ENCODE data around the gene CFAP46. TPM values are rescaled to one million over a fixed set of nuclear protein-coding genes. Genes with fewer than 3 reads are reported as not detected.

CFAP46 gene
- total RNA-seq, 4 donors from 2014 or later: 0.32 to 0.54 TPM; not detected in 2

DNA sequence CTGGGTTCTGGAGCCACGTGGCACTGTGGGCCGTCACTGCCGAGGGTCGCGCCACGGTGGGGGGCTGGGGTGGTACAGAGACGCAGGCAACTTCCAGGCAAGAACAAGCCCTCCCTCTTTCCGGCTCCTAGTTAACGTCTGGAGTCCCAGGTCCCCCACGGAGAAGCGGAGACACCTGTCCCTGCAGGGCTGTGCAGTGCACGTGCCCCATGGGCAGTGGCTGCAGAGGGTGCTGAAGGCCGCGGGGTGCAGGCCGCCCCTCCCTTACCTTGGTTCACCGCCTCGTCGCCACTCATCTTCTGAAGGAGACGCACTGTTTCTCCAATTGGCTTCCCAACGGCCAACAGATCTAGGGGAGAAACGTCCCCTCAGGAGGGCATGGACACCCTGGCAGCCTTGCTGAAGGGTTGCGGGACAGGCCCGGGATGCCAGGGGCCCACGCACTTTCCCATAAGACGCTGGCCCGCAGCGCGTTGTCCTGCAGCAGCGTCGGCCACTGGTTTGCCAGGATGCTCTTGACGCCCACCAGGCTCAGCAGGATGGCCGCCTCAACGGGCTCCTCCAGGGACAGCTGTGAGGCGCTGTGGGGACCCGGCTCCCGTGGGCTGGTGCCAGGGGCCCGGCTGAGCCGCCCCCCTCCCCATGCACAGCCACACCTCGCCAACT is 132.1 kb downstream of the CFAP46 start:
- H3K4me3 ChIP-seq (ENCODE audit: low read depth, poor library complexity, severe bottlenecking): no peak overlapping the region
- WGBS, 2 donors: 79% methylated on average over 35 to 38 of the region's 39 CpGs
- peak in 1 of 2 donors; percentile 74 for DNase-seq (ENCODE audit: low spot score in 2 of 2)
- TF ChIP-seq POLR2A (IDR thresholded peaks at IDR 0.05): no peak
- TF ChIP-seq, protein P1, sequence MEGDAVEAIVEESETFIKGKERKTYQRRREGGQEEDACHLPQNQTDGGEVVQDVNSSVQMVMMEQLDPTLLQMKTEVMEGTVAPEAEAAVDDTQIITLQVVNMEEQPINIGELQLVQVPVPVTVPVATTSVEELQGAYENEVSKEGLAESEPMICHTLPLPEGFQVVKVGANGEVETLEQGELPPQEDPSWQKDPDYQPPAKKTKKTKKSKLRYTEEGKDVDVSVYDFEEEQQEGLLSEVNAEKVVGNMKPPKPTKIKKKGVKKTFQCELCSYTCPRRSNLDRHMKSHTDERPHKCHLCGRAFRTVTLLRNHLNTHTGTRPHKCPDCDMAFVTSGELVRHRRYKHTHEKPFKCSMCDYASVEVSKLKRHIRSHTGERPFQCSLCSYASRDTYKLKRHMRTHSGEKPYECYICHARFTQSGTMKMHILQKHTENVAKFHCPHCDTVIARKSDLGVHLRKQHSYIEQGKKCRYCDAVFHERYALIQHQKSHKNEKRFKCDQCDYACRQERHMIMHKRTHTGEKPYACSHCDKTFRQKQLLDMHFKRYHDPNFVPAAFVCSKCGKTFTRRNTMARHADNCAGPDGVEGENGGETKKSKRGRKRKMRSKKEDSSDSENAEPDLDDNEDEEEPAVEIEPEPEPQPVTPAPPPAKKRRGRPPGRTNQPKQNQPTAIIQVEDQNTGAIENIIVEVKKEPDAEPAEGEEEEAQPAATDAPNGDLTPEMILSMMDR (IDR thresholded peaks at IDR 0.05): no peak
- intact Hi-C loops (cut with DNase I; ENCODE audit: low total_unique reads): no loop called here

DNA sequence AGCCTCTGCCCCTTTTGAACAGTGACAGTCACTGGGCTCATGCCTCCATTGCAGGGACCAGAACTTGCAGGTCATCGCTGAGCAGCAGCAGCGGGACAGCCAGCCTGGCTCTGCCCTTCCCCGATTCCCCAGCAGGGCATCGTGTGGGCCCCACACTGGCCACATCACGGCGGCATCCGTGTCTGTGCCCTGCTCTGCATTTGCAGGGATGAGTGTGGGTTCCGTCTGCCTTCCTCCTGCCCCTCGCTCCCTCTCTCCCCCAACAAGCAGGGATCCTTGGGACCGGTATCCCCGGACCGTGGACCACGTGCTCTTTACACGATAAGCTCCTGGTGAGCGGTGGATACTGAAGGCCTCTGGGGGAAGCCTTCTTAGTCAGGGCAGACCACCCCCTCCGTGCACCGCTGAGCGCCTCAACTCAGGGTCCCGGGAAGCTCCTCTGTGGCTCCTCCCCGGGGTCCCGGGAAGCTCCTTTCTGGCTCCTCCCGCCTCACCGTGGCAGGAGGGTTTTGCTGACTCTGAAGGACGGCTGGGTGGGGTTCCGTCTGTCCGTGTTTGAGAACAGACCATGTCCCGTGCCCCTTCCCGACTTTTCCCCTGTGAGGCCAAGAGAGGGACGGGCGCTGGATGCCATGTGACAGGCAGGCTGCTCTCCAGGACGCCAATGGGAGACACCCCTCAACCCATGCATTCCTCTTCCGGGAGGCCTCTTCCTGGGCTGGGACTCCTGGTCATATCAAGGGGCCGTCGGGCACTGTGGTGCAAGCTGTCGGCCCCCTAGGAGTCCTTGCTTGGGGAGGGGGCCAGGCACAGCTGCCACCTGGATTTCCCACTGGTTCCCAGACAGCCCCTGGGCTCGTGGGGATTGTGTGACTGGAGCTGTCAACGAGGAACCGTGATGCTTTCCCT is 132.9 kb downstream of the CFAP46 start:
- no peak for TF ChIP-seq POLR2A (IDR thresholded peaks at IDR 0.05)
- TF ChIP-seq, protein P1 (IDR thresholded peaks at IDR 0.05): no peak
- intact Hi-C loops (cut with DNase I; ENCODE audit: low total_unique reads): no loop called here
- WGBS, 2 donors: 78 to 83% methylated on average over 27 to 37 of the region's 38 CpGs
- no peak overlapping the region for H3K4me3 ChIP-seq (ENCODE audit: low read depth, poor library complexity, severe bottlenecking)
- peak in 1 of 2 donors; percentile 82 for DNase-seq (ENCODE audit: low spot score in 2 of 2)

DNA sequence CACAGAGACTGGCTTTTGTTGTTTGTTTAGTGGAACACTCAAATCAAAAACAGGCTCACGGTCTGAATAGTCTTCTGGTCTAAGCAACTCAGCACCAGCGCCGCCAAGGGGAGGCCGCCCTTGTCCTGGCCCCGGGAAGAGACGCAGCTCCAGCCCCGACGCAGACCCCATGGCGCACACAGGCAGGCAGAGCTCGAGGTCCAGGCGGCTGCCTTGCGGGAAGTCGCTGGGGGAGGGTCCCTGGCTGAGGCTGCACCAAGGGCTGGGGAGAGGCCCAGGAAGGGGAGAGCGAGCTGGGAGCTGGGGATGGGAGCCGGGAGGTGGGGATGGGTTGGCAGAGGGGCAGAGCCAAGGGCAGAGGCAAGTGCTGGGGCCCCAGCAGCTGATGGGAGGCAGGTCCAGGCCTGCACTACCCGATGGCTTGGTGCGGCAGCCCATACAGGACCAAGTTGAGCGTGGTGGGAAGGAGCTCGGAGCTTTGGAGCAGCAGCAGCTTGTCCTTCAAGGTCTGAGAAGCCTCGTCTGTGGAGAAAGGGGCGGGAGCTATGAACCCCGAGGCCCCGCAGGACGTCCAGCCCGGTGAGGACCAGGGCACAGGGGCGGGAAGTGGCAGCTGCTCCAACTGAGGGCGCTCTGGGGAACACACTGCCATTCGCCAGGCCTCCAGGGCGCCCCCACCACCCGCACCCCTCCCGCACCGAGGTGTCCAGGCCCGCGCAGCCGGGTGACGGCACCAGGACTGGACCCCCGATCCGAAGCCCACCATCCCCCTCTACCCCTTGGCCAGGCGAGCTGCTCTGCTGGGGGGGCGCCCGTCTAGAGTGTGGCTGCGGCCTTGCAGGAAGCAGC is 133.8 kb downstream of the CFAP46 start:
- intact Hi-C loops (cut with DNase I; ENCODE audit: low total_unique reads): no loop called here
- 41 to 50% methylated on average over 39 of the region's 42 CpGs for WGBS, 2 donors
- H3K4me3 ChIP-seq (ENCODE audit: low read depth, poor library complexity, severe bottlenecking): no peak overlapping the region

DNA sequence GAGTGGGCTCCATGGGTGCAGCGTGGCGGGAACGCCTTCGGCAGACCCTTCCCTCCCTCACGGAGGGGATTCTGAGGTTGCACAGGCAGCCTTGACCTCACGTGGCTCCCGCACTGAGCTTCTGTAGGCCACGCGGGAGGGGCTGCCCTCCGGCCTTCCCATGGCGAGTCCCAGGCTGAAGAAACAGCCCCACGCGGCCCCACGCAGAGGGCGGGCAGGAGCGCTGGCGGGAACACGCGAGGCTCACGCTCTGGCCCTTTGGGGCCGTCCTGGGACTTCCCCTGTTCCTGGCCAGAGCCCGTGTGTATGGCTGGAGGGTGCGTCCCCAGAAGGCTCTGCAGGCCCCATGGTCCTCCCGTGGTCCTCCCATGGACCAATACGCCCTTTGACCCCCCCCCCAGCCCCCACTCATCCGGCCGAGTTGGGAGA is 134.7 kb downstream of the CFAP46 start:
- H3K4me3 ChIP-seq (ENCODE audit: low read depth, poor library complexity, severe bottlenecking): no peak overlapping the region
- intact Hi-C loops (cut with DNase I; ENCODE audit: low total_unique reads): no loop called here
- TF ChIP-seq, protein P1 (IDR thresholded peaks at IDR 0.05): no peak
- TF ChIP-seq POLR2A (IDR thresholded peaks at IDR 0.05): no peak
- peak in 1 of 2 donors; percentile 71 for DNase-seq (ENCODE audit: low spot score in 2 of 2)
- WGBS, 2 donors: 91 to 93% methylated on average over 24 to 25 of the region's 27 CpGs

More for the DNA sequence above, 133.8 kb downstream of the CFAP46 start:
- peak in 1 of 2 donors; percentile 79 for DNase-seq (ENCODE audit: low spot score in 2 of 2)
- no peak for TF ChIP-seq POLR2A (IDR thresholded peaks at IDR 0.05)
- TF ChIP-seq, protein P1 (IDR thresholded peaks at IDR 0.05): no peak

DNA sequence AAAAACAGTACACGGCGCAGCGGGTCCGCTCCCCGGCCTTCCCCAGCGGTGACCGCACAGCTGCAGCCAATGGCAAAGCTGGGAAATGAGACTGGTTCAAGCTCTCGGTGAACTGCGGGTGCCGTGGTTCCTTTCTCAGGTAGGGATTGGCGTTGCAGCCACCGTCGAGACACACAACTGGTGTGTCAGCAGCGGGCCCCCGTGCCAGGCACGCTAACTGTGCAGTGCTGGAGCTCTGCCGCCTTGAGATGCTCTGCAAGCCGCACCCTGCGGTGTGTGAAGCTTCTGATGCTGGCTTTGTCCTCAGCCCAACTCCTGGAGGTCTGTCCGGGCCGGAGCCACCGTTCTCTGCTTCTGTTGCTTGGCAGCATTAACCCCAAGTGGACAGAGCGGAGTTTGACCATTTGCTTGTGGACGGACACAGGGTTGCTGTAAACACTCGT is 135.8 kb downstream of the CFAP46 start:
- H3K4me3 ChIP-seq (ENCODE audit: low read depth, poor library complexity, severe bottlenecking): no peak overlapping the region
- no peak for TF ChIP-seq POLR2A (IDR thresholded peaks at IDR 0.05)
- TF ChIP-seq, protein P1 (IDR thresholded peaks at IDR 0.05): no peak
- intact Hi-C loops (cut with DNase I; ENCODE audit: low total_unique reads): no loop called here
- 77 to 82% methylated on average over 23 to 24 of the region's 25 CpGs for WGBS, 2 donors
- DNase-seq (ENCODE audit: low spot score in 2 of 2): peak in 1 of 2 donors; percentile 80

Data from lower leg skin (tissue), 4 donors.